ENCODE results near the gene CFAP299.

Gene CFAP299

DNA sequence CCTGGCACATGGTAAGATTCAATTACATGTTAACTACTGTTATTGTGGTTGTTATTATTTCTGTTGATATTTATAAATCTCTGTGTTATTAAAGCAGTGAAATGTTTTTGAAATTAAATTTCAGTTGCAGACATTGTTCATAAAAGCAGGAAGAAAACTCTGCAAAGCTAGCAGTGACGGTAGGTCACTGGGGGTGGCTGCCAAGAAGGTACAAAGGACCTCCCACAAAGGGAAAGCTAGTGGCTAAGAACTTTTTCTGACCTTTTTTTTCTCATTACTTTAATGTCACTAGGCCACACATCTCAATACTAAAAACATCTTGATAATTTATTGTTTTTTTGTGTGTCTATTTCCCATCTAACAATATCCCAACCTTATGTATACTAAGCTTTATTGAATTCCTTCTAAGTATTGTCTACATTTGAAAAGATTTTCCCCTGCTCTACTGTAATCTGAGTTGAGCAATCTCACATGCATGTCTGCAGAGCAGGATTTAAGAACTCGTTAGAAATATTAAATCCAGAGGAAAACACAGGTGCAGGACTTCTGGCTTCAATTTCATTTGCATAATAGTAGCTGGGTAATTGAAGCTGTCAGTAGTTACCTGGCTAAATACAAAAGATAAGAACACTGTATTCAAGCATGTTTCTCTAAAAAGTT is 197.3 kb downstream of the CFAP299 start:
- no peak for DNase-seq

DNA sequence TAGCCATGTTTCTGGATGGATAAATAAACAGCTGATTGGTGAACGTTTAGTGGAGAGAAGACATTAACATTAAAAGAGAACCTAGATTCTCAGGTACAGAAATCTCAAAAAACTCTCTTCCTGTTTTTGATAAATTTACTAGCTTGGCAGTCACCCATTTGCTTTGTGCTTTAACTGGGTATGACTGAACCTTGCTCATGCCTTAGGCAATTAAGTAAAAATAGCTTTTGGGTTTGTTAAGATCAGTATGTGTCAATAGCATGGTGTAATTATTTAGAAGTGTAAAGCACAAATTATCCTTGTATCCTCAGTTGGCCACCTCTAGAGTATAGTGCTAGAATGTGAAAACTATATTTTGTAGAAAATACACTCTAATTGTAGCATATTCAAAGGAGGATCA is 200.0 kb downstream of the CFAP299 start:
- DNase-seq = no peak

DNA sequence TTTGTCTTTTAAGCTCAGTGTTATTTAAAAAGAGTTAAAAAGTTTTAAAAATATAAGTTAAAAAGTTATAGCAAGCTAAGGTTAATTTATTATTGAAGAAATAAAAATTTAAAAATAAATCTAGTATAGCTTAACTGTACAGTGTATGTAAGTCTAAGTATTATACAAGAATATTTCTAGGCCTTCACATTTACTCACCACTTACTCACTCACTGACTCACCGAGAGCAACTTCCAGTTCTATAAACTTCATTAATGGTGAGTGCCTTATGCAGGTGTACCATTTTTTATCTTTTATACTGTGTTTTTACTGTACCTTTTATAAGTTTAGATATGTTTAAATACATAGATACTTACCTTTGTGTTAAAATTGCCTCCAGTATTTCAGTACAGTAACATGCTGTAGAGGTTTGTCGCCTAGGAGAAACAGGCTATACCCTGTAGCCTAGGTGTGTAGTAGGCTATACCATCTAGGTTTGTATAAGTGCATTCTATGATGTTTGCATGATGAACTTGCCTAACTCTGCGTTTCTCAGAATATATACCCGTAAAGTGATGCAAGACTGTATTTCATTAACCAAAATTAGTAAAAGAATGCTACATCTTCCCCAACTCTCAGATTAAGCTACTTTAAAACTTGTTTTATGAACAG is 202.9 kb downstream of the CFAP299 start:
- no peak for DNase-seq

DNA sequence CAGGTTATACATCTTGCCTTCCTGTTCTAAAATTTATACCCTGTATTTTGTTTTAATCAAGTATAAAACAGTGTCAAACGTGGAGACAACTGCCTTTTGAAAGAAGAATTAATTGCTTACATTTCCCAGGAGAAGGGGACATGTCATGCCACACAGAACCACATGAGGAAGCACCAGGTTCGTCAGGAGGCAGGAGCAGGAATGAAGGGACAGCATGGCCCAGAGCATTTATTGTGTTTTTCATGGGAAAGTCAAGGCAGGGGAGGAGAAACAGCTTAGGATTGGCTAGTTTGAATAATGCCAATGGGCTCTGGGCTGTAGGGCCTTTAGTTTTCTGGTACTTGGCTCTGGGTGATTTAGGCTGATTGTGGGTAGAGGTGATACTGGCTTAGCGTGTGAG is 203.7 kb downstream of the CFAP299 start:
- no peak for DNase-seq

DNA sequence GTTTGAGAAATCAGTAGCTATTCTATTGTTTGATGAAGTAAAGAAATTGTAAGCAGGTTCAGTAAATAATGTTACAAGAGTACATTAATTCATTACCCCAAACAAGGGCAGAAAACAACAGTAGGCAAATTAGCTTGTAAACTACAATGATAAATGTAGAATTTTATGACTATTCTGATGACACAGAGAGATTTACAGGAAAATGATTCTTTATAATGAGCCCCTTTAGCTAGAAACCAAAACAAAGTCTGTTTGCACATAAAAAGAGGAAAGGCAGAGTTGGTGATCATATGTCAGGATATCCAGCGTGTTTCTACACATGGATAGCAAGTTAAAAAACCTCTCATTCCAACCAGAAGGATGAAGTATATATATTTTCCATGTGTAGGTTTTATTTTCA is 204.8 kb downstream of the CFAP299 start:
- no peak for DNase-seq

DNA sequence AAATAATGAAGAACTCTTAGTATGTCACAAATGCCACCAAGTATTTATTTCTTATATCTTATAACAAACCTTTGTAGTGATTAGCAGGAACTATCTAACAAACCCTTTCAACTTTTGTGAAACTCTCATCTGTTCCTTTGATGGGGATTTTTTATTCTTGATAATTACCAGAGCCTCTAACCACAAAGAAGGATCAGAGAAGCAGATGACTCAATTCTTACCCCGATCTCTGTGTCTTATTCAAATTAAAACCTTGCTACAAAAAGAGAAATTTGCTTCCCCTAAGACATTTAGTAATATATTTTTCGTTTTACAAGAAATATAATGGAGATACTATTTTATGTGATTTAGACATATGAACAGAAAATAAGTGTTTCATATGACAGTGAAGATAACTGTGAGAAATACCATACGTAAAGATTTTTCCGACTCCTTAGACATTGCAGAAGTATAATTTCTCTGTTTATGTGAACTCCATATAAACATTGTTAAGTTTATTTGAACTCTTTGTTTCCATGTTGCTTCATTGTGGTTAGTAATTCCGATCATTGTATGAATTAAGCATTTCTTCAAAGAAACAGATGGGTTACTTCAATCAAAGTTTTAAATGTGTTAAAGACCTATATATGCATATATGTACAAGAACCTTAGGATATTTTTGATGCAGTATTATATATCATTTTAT is 205.4 kb downstream of the CFAP299 start:
- DNase-seq = no peak

DNA sequence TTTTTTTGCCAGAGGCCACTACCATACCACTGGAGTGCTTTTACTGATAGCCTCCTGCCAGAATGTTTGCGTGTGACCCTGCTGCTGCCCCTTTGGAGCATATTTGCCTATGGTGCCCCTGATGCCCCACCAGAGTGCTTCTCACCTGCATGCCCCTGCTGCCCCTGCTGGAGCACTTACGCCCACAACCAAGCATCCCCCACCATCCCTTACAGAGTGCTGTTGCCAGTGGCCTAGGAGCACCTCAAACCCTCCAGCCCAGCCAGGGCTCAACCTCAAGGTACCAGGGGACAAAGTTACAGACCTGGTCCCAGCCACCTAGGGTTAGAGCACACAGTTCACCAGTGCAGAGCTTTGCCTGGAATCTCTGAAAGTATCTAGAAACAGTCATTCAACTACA is 207.2 kb downstream of the CFAP299 start:
- no peak for DNase-seq

DNA sequence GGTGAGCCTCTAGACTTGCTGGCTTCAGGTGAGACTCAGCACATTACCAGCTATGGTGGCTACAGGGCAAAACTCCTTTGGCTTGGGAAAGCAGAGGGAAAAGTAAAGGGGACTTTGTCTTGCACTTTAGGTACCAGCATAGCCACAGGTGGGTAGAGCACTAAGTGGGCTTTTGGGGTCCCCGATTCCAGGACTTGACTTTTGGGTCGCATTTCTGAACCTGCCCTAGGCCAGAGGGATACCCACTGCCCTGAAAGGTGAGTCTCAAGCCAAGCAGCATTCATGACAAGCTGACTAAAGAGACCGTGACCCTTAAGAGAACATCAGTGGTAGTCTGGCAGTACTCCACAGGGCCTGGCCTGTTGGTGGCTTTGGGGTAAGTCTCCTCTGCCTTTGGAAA is 224.8 kb downstream of the CFAP299 start:
- DNase-seq = no peak

DNA sequence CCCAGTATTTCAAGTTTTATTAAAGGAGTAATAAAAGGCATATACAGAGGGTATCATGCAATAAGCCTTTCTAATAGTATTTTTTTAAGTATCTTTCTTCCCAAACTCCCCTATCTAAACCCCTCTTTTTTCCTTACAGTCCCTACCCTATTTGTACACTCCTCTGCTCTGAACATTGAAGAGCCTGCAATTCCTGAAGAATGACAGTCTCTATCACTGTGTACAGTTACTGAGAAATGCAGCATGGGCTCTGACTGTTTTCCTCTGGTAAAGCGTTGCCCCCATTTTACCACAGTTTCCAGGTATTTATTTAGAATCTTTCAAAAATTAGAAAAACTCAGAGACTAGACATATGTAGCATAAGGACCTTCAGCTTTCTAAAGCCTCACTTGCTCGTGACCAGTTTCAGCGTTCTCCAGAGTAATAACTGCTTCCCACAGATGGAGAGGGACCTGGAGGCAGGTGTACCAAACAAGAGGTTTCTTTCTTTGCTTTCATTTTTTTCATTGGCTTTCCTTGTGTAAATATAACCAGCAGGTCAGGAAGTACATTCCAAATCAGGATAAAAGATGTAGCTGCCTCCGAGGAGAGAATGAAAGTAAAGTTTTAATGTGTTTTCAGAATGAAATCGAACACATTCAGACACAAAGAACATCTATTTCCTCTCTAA is 230.8 kb downstream of the CFAP299 start:
- DNase-seq = no peak

DNA sequence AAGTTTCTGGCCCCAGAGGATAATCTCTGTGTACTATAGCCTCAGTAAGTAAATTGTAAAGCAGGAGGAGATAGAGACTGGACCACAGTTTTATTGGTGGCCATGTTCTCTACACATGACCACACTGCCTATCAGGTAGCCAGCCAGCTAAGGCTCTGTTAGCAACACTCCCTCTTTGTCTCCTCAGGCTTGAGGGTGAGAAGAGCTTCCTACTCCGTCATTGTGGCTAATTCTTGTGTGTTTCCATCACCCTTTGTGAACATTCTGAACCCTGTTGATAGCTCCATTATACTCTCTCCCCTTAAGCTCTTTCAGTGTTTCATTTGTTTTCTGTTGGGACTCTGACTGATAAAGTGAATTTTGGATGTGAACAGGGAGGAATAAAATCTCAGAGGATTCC is 233.4 kb downstream of the CFAP299 start:
- no peak for DNase-seq

DNA sequence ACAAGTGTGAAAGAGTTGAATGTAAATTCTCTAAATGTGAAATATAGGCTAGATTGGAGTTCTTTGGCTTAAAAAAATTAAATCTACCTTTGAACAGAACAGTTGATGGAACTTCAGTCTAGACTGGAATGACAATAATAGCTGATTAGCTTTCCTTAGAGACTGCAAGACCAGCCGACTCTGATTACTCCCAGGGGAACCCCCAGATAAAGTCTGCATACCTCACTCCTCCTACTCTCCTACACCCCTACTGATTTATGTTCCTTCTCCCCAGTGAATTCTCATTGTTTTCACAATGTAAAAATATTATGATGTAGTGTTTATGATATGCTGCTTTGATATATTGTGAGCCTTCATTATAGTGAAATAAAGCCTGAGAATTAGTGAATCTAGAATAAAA is 241.3 kb downstream of the CFAP299 start:
- DNase-seq = no peak

DNA sequence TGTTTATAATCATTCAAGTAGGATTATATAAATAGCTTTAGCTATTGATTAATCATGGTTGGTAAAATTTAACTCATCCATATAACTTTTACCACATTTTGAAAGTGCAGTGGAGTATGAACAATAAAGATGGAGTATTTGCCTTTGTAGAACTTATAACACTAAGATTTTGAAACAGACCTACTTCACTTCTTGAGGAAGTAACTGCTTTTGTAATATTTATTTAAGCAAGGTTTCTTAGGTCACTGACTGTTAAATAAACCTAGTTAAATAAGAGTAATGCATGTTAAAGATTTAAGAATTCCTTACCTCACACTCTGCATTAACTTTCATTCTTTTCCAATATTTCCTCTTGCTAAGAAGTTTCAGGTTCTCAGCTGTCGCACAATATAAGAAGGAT is 242.5 kb downstream of the CFAP299 start:
- DNase-seq = no peak

DNA sequence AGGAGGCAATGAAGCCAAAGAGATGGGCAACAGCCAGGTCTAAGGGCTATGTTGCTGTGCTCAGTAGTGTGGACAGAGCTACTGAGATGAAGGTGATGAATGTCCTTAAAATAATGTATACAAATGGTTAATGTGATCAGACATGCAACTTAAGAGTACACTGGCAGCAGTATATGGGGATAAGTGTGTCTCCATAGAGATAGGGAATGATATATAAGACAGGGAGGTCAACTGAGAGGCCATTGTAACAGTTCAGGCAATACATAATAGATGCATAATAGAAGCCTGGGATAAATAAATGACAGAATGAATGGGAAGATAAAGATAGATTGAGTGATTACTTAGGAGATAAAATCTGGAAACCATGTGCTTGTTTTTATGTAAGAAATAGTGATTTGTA is 250.0 kb downstream of the CFAP299 start:
- DNase-seq = no peak

DNA sequence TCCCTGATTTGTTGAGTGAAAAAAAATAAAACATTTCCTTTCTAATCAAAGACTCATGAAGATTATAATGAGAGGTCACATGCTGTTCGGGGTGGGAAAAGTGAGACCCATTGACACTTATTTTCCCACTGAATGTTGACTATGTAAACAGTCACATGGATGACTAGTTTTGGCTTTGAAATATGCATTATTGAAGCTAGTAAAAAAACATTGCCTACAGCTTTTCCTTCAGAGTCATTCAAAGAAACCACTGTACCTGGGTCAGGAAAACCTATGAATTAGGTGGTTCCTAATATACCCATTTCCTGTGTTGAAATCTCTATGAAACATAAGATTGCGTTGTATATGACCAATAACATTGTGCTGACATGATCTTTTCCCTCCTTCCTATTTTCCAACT is 251.2 kb downstream of the CFAP299 start:
- no peak for DNase-seq

DNA sequence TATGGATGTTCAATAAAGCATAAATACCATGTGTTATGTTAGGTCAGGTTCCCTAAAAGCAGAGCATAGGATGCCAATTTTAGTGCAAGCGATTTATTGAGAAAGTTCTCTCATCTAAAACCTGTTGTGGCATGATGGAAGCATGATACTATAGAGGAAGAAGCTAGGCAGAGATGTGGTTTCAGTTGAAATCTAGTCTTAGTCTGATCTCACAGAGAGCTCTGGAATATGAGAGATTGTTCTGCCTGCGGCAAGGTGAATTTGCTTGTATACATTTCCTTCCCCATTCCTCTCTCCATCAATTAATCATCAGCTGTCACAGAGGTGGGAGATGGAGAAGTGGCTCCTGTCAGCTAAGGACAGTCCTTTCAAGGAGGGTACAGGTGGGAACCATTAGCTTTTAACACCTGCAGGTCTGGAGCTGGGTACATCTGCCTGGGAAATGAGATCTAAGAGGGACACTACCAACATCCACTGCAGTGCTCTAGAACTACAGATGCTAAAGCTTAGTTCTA is 252.4 kb downstream of the CFAP299 start:
- DNase-seq = no peak

DNA sequence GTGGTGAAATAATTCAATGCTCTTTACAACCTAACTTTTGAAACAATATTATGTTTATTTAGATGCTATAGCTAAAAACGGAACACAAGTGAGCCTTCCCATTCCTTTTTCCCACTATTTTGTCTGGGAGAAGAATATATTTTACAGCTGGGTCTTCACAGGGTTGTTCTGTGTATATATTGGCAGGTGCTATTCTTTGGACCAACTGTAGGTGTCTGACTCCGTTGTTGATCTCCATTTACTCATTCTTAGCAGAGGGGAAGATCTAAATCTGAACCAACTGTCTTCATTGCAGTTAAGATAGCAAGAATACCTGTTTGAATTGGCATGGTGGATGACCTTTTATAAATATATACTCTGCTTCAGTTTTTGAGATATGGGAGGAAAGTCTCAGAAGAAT is 257.4 kb downstream of the CFAP299 start:
- no peak for DNase-seq

DNA sequence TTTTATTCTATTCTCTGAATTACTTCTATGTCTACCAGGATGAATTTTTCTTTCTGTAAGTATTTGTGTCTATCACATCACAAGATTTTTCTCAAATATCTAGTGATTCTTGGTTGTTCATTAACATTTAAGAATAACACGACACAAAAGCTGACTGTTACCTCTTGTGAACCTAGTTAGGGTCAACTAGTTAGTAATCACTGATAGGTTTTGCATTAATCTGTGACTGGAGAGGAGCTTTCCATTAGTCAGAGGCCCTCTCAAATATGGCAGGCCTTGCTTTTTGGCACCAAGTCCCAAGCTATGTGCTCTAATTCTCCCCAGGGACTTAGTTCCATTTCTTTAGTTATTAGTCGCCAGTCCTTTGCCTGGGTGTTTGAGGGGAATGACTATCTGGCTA is 259.2 kb downstream of the CFAP299 start:
- DNase-seq = no peak

DNA sequence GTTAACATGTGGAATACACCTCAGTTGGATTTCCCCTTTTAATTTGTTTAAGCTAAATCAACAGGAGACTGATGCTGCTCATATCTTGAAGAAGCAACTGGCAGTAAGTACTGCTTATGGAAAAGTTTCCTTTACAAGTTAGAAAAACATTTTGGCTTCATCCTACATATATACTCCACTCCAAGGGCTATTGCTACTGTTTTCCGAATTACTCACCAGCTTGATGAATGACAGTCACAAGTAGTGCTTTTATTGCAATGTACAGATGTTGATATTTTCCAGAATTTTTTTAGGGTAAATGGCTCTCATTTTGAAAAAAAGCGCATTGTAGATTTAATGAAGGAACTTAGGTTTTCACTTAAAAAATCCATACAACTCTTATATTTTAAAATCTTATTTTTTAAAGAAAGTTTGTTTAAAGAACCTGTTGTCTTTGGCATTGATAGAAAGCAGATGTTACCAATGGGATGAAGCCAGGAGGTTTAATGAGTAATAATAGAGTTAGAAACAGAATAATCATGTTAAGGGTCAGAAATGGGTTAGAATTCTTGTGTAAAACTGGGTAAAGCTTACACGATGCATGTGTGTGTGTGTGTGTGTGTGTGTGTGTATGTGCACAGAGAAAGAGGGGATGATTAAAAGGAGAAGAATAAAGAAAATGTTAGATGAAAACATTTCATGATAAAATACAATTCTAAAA is 272.9 kb downstream of the CFAP299 start:
- DNase-seq = no peak

DNA sequence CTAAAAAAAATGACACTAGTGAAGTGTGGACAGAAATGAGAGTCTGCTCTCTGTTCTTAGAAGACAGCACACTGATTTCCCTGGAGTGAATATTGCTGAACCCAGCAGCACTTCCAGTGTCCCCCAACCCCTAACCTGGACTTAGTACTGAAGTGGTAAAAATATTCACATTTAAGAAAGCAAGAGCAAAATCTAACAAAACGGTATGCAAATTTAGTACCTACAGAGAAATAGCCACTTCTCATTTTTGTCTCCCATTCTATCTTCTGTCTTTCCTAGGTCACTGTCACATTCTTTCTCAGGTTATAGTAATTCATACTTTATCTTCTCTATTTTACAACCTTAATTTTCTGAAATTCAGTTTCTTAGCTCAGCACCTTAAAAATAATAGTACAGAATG is 274.7 kb downstream of the CFAP299 start:
- DNase-seq = no peak

DNA sequence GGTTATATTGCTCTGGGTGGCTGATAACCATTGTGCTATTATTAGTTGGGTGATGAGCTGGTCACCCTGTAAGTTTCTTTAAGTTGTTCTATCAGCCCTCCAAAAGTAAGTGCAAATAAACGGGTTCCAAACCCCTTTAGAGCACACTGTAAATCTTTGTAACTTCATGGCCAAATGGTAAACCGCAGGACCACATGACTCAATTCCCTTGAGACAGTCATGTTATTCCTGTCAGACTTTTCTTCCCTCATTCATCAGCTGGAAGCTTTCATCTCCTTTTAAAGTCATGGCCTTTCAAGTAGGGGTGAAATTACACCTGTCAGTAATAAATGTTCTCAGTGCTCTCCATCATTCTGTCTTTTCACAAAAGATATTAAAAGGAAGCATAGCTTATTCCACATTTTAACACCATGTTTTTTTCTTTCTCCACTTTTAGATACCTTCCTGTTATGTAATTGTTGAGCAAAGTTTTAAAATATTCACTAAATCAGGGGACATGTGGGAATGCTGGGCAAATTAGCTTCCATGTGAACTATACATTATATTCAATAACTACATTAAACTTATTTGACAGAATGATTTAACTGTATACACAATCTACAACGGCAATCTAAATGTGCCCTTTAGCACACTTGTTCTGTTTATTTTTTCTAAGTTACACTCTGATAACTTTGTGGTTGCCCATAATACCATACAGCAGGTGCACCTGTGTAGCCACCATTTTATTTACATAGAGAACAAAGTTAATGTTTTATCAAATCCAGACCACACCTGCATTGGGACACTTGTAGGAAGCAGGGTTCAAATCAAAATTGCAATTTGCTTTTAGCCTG is 275.5 kb downstream of the CFAP299 start:
- no peak for DNase-seq

DNA sequence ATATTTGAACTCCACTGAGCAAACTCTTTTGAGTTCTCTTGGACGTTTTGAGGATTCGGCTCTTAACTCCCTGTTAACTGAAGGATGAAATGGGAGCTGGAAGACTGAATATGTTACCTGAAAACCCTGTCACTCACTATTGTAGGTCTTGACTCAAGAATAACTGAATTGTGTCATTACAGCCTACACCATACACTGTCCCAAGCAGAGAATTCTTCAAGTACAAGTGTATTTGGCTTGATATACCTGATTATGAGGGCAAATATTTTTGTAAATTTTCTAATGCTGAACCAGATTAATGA is 276.1 kb downstream of the CFAP299 start:
- no peak for DNase-seq

DNA sequence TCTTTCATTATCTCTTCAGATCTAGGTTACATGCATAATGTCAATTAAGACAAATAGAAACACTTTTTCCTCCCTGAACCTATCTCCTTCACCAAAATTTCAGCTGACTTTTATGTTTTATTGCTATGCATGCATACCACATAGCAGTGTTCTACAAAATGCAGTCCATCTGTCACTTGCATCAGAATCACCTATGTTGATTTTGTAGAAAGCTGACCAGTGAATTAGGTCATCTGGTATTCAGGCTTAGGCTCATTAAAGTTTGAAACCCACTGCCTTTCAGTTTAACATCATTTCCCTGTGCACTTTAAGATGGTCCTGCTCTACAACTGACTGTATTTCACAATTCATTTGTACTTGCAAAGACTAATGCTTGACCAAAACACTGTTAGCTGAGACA is 277.9 kb downstream of the CFAP299 start:
- DNase-seq = no peak

All from NCI-H1694 (cell line).